ENCODE data around the gene USP47. TPM values are rescaled to one million over a fixed set of nuclear protein-coding genes. Genes with fewer than 3 reads are reported as not detected.

Gene USP47
- total RNA-seq, 1 donor from 2014 or later, result 54.0 TPM

Other genes starting within 250 kb of the USP47 start
- gene GALNT18, start 220.0 kb upstream of the USP47 start, total RNA-seq, result 8.6 and 9.3 TPM in 2 replicates
- not detected in 2 replicates for gene DKK3, start 166.7 kb downstream of the USP47 start, total RNA-seq

Measured in activated CD4-positive, alpha-beta T cell treated with anti-CD3 and anti-CD28 coated beads, Interleukin-2, amount 10 ng/mL, durations not matched to agents 24 days and 14 days (primary cell).